Activated naive CD8-positive, alpha-beta T cell (primary cell): Measurements from ENCODE around the gene MYO9B.

Source experiments
- H3K27ac Mint-ChIP-seq: one replicate; pipeline ENCODE4 v1.8.0; 2021; ENCODE audit warnings: mixed read lengths
- H3K27me3 Mint-ChIP-seq: one replicate; pipeline ENCODE4 v1.8.0; 2021; ENCODE audit warnings: mixed read lengths
- H3K36me3 Mint-ChIP-seq: one replicate; pipeline ENCODE4 v1.8.0; 2021; ENCODE audit warnings: mixed read lengths
- H3K4me1 Mint-ChIP-seq: one replicate; pipeline ENCODE4 v1.8.0; 2021; ENCODE audit warnings: low read depth, mixed read lengths
- H3K4me3 Mint-ChIP-seq: one replicate; pipeline ENCODE4 v1.8.0; 2021; ENCODE audit warnings: mild to moderate bottlenecking, mixed read lengths
- H3K9me3 Mint-ChIP-seq: one replicate; pipeline ENCODE4 v1.8.0; 2021; ENCODE audit warnings: low read depth, mixed read lengths

Gene MYO9B

DNA sequence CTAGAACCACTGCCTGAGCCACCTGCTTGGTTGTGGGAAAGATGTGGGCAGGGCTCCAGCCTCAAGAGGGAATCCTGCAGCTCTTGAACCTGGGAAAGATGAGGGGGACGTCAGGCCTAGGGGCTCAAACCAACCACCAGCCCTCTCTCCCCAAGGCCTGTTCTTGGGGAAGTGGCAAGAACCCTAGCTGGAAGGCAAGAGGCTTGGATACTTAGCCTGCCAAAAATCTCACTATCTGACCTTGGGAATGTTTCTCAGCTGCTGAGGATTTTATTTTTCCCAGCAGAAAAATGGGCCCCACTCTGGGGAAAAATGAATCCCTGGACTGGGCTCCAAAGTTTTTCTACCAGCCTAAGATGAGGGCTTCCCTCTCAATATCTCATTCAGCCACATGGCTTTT lies 184.4 kb downstream of the MYO9B start:
- Mint-ChIP-seq H3K36me3 (no peaks in the 10 kb centered on the region), H3K4me3 (no peak overlapping the region), H3K9me3 (no peaks in the 10 kb centered on the region), H3K27ac (no peak overlapping the region), H3K27me3 (no peaks in the 10 kb centered on the region), H3K4me1 (peaks cover 7% of the 10 kb centered on the region)

DNA sequence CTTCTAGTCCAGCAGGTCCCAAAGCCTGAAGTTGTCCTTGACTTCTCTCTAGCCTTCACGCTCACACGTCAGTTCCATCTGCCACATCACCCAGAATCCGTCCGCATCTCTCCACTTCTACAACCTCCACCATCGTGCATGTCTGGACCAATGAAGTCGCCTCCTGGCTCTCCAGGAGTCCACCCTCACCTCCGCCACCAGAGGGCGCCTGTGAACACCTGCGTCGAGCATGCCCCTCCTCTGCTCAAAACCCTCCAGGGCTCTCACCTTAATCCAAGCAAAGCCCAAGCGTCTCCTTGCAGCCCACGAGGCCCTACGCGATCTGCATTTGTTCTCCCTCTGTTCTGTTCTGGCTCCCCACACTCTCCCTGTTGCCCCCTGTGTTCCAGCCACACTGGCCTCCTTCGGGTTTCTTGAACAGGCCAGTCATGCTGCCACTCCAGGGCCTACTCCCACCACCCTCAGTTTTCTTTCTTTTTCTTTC lies 185.3 kb downstream of the MYO9B start:
- Mint-ChIP-seq H3K36me3 (no peaks in the 10 kb centered on the region), H3K27me3 (no peaks in the 10 kb centered on the region), H3K4me1 (peaks cover 7% of the 10 kb centered on the region), H3K27ac (no peak overlapping the region), H3K4me3 (no peak overlapping the region), H3K9me3 (no peaks in the 10 kb centered on the region)

DNA sequence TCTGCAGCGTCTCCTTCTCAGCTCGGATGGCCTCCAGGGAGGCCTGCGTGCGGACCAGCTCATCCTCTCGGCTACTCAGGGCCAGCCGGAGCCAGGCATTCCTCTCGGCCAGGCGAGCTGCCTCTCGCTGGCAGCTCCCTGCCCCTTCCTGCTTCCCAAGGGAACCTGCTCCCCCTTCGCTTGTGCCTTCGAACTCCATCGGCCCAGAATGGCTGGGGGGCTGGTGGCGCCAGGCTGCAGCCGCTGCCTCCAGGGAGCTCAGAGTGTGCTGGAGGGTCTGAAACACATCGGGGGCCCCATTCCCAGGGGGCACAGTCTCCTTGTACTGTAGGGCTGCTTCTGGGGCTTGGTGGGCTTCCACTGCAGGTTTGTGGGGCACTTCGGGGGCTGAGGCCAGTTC lies 187.0 kb downstream of the MYO9B start:
- Mint-ChIP-seq H3K36me3 (no peaks in the 10 kb centered on the region), H3K9me3 (no peaks in the 10 kb centered on the region), H3K27ac (no peak overlapping the region), H3K4me1 (peaks cover 16% of the 10 kb centered on the region), H3K4me3 (no peak overlapping the region), H3K27me3 (no peaks in the 10 kb centered on the region)
